Large intestine (tissue), 3 donors: ENCODE results near the gene TAS2R1. TPM values are rescaled to one million over a fixed set of nuclear protein-coding genes. Genes with fewer than 3 reads are reported as not detected.

Experiments
- DNase-seq, 2 donors: peaks; one replicate each; pipeline versions ENCODE4 v3.0.0 to v3.0.0-alpha.2; 2013
- H3K27ac ChIP-seq: one replicate; pipeline ENCODE4 v1.5.1; 2013; ENCODE audit warnings: low read length
- H3K27me3 ChIP-seq: 2 replicates; pipeline ENCODE4 v1.6.1; 2013; ENCODE audit warnings: low read length; ENCODE audit not compliant: control insufficient read depth, insufficient read depth
- H3K36me3 ChIP-seq: 2 replicates; pipeline ENCODE4 v1.6.1; 2013; ENCODE audit warnings: low read length; ENCODE audit not compliant: control insufficient read depth, insufficient read depth
- H3K4me1 ChIP-seq: one replicate; pipeline ENCODE4 v1.6.1; 2013; ENCODE audit warnings: low read length; ENCODE audit not compliant: control insufficient read depth, insufficient read depth
- H3K4me3 ChIP-seq: one replicate; pipeline ENCODE4 v1.5.1; 2013; ENCODE audit warnings: low read length
- H3K9me3 ChIP-seq: one replicate; pipeline ENCODE4 v1.6.1; 2013; ENCODE audit warnings: mild to moderate bottlenecking, low read depth, low read length, moderate library complexity; ENCODE audit not compliant: control insufficient read depth
- WGBS: methylation state at CpG from one replicate; pipeline ENCODE4 v1.1.5; 2013; ENCODE audit warnings: low lambda C conversion rate; ENCODE audit not compliant: insufficient coverage; 5-methylcytosine and 5-hydroxymethylcytosine counted together
- polyA plus RNA-seq: library from polyadenylated mRNA; unstranded; fragments of 120-200 nt; gene quantifications from one replicate; pipeline ENCODE4 v1.2.1, GENCODE V29; 2013

TAS2R1 gene
- polyA plus RNA-seq, 1 donor, result not detected

GRCh38 chr5:9594913-9595312 lies 35.2 kb downstream of the TAS2R1 start:
- Histone ChIP-seq H3K9me3 (no peaks in the 10 kb centered on the region), H3K27ac (no peak overlapping the region), H3K27me3 (no peaks in the 10 kb centered on the region), H3K4me1 (no peaks in the 10 kb centered on the region), H3K36me3 (no peaks in the 10 kb centered on the region), H3K4me3 (no peak overlapping the region)
- no peak for DNase-seq

DNA sequence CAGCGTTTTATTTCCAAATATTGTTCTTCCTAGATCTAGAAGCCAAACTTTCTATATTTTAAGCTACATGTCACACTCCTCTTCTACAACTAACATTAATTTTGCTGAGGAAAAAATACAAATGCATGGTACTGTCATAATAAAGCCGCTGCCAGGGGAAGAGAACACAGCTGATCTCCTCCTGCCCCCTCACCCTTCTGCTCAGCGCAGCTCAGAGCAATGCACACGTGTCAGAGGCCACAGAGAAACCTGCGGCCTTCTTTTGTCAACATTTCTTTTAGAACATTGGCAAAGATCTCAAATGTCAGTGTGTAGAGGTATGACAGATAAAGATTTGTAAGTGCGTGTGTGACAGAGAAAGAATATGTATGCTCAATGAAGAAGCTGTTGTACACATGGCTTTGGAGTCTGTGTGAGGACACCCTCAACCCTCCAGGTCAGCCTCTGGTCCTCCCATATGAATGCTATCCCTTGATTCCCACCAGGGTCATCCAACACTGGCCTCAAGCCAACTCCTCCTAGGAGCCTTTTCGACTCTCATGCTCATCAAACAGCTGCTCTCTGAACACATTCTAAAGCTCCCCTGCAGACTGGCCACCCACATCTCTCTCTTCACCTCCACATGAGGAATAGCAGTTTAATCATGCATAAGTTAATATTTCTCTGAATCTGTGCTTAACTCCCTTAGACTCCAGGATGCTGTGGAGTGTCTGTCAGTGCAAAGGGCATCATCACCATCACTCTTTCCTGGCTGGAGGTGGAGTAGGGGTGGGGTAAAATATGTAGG lies 40.9 kb downstream of the TAS2R1 start:
- Histone ChIP-seq H3K9me3 (no peaks in the 10 kb centered on the region), H3K4me3 (no peak overlapping the region), H3K27me3 (no peaks in the 10 kb centered on the region), H3K36me3 (no peaks in the 10 kb centered on the region), H3K4me1 (no peaks in the 10 kb centered on the region), H3K27ac (no peak overlapping the region)
- no peak for DNase-seq
- no CpG with 5 or more reads among the region's 7 CpGs for WGBS

- H3K4me3 ChIP-seq, result no peak overlapping the region
- H3K27me3 ChIP-seq, result no peaks in the 10 kb centered on the region
- no peaks in the 10 kb centered on the region for H3K4me1 ChIP-seq
- 80% methylated on average over 1 of the region's 6 CpGs for WGBS
- no peaks in the 10 kb centered on the region for H3K36me3 ChIP-seq
- H3K27ac ChIP-seq, result no peak overlapping the region
- no peak for DNase-seq
- no peaks in the 10 kb centered on the region for H3K9me3 ChIP-seq
Observed at GRCh38 chr5:9588254-9588653, 41.9 kb downstream of the TAS2R1 start.

GRCh38 chr5:9587135-9587534 lies 43.0 kb downstream of the TAS2R1 start:
- Histone ChIP-seq H3K9me3 (no peaks in the 10 kb centered on the region), H3K27me3 (no peaks in the 10 kb centered on the region), H3K36me3 (no peaks in the 10 kb centered on the region), H3K27ac (no peak overlapping the region), H3K4me3 (no peak overlapping the region), H3K4me1 (no peaks in the 10 kb centered on the region)
- no peak for DNase-seq

GRCh38 chr5:9582406-9582805 lies 47.7 kb downstream of the TAS2R1 start:
- no peaks in the 10 kb centered on the region for H3K9me3 ChIP-seq
- no peaks in the 10 kb centered on the region for H3K4me1 ChIP-seq
- H3K27me3 ChIP-seq, result no peaks in the 10 kb centered on the region
- WGBS, result no CpG with 5 or more reads among the region's 2 CpGs
- H3K36me3 ChIP-seq, result no peaks in the 10 kb centered on the region
- no peak for DNase-seq
- no peak overlapping the region for H3K27ac ChIP-seq
- no peak overlapping the region for H3K4me3 ChIP-seq

Other genes with a start within 250 kb of the TAS2R1 start
- gene SEMA5A, start 84.3 kb downstream of the TAS2R1 start, polyA plus RNA-seq, result 11.9 TPM